Breast epithelium (tissue), 3 donors: ENCODE data around the gene KAT6B.

Experiments
- POLR2A ChIP-seq: fragments of 450-650 bp; IDR thresholded peaks from one replicate; pipeline ENCODE4 v1.6.1; 2016; ENCODE audit warnings: antibody characterized with exemption, mild to moderate bottlenecking, moderate library complexity
- POLR2AphosphoS5 ChIP-seq, 3 donors: sonication (generic); formaldehyde crosslinking; IDR thresholded peaks; one replicate each; pipeline ENCODE4 v1.6.1; 2017; ENCODE audit warnings: antibody characterized with exemption in 3 of 3
- TF ChIP-seq, protein P1 (sequence below), 3 donors: fragments of 450-650 bp; IDR thresholded peaks; one replicate each; pipeline ENCODE4 v1.5.1; 2016 to 2017; ENCODE audit warnings: antibody characterized with exemption in 3 of 3, mild to moderate bottlenecking in 3 of 3, moderate library complexity in 3 of 3

DNA sequence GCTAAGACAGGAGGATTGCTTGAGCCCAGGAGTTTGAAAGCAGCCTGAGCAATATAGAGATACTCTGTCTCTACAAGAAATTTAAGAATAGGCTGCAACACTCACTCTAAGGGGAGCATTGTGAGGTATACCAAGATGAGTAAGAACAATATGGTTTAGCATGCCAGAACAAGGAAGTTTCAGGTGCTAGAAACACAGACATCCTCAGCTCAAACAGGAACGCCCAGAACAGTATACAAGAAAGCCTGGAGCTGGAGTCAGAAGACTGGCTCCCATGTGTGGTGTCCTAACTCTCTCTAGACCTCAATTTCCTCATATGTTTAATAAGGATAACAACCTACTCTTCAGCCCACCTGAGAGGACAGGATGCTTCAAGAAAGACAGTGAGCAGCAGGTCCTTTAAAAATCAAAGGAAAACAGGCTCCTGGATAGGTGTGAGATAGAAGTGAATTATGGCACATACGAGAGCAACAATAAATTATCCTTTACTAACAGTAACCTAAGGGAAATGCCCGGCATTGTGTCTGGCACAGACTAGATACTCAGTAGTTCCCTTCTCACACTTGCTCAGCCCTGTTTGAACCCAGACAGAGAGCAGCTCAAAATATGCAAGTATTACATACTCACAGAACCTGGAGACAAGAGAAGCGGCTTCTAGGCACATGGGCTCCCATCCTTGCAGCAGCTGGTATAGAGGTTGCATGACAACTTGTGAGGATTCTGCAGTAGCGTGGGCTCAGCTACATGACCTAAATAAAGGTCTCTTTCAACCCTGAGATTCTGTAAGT lies 45.4 kb downstream of the KAT6B start:
- TF ChIP-seq, protein P1, sequence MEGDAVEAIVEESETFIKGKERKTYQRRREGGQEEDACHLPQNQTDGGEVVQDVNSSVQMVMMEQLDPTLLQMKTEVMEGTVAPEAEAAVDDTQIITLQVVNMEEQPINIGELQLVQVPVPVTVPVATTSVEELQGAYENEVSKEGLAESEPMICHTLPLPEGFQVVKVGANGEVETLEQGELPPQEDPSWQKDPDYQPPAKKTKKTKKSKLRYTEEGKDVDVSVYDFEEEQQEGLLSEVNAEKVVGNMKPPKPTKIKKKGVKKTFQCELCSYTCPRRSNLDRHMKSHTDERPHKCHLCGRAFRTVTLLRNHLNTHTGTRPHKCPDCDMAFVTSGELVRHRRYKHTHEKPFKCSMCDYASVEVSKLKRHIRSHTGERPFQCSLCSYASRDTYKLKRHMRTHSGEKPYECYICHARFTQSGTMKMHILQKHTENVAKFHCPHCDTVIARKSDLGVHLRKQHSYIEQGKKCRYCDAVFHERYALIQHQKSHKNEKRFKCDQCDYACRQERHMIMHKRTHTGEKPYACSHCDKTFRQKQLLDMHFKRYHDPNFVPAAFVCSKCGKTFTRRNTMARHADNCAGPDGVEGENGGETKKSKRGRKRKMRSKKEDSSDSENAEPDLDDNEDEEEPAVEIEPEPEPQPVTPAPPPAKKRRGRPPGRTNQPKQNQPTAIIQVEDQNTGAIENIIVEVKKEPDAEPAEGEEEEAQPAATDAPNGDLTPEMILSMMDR (IDR thresholded peaks at IDR 0.05), result no peak
- TF ChIP-seq POLR2A, result no peak
- TF ChIP-seq POLR2AphosphoS5 (IDR thresholded peaks at IDR 0.05), result no peak
